Activated CD4-positive, alpha-beta T cell treated with anti-CD3 and anti-CD28 coated beads, Interleukin-2, Interleukin-4, amounts not matched to agents 100 ng/mL and 50 ng/mL, durations not matched to agents 16 hours and 8 hours (primary cell): ENCODE data around the gene KCNIP1.

ENCODE experiments used
- DNase-seq: peaks from one replicate; pipeline ENCODE4 v3.0.0-alpha.2; 2020; ENCODE audit warnings: low spot score

Gene KCNIP1

DNA sequence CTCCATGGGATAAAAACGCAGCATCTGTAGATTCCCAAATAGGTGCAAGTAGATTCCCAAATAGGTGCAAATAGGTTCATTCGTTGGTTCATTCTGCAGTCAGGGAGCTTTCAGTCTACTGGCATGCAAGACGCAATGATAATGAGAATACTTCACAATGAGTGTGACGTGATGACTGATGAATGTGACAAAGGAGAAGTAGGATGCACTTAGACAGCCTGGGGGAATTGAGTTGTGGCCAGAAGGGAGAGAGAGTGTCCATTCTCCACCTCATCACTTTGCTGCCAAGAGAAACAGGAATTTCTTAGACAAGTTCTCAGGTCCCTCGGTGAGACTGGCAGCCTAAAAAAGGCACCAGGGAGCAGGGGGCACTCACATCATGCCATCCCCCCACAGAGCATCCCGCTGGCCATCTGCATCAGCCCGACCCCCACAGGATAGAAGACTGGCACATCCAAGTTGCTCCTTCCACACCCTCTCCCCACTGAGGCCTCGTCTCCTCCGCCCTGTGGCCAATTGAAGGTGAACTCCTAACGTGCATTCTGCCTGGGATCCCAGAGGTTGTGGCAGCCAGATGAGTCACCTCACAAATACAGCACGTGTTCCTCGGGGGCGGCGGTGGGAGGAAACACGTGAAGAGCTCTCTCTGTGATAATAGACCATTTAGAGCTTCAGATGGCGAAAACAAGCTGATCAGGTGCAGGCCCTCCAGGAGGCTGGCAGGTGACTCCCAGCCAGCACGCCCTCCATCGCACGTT, 19.9 kb upstream of the KCNIP1 start:
- DNase-seq, result no peak

DNA sequence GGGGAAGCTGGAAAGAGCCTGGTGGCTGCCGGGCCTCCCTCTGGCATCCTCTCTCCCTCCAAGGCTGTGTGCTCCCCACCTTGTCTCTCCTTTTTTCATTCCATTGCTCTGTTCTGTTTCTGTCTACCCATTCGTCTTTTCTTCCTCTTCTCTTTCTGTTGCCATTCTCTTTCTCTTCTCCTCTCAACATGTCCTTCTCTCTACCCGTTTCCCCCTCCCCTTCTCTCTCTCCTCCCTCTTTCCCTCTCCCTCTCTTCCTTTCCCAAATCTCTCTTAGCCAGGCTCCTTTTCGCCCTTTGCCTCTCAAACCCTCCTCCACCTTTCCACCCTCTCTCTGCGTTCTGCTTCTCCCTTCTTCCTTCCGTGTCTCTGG, 19.4 kb upstream of the KCNIP1 start:
- no peak for DNase-seq

DNA sequence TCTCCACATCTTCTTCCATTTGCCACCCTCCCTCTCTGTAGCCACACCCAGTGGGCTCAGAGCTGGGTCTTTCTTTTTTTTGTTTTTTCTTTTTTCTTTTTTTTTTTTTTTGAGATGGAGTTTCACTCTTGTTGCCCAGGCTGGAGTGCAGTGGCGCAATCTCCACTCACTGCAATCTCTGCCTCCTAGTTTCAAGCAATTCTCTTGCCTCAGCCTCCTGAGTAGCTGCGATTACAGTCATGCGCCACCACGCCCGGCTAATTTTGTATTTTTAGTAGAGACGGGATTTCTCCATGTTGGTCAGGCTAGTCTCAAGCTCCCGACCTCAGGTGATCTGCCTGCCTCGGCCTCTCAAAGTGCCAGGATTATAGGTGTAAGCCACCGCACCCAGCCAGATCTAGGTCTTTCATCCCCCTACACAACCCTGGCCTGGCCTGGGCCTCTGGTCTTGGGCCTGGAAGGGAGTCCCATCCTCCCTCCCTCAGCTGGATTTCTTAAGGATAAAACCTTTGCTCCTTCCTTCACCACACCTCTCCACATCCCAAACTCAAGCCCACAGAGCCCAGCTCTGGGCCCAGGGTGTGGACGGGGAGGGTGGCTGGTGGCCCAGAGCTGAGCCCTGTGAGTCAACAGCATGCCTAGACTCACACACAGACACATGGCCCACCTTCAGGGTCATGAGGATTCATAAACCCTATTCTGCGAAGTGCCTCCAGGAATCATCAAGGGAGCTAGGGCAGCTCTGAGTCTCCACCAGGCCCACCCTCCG, 18.8 kb upstream of the KCNIP1 start:
- no peak for DNase-seq

DNA sequence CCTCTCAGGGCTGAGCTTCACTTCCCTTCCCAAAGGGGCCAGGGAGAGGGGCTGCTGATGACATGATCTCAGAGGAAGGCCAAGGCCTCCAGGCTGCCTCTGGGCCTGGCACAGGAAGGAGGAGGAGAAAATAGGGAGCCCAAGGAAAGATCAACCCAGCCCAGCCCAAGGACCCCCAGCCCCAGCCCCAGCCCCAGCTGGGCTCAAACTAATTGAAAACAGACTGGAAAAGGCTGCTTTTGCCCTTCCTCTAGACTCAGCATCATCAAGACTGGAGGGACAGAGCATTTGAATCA, 18.3 kb upstream of the KCNIP1 start:
- no peak for DNase-seq

DNA sequence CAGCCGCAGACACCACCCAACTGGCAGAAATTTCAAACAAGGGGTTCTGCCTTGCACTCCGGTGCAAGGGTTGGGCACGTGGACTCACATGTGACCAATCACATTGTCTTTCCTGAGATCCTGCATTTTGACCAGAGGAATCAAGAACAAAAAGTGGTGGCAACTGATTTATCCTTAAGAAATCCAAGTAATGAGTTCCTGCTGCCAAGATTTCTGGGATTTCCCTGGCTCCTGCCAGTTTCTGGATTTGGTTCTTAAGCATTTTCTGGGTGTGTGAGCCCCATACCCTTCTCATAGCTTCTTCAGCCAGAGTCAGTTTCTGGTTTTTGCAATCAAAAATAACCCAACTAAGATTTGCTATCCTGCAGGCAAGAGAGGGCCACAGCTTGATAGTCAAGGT, 17.4 kb upstream of the KCNIP1 start:
- no peak for DNase-seq

DNA sequence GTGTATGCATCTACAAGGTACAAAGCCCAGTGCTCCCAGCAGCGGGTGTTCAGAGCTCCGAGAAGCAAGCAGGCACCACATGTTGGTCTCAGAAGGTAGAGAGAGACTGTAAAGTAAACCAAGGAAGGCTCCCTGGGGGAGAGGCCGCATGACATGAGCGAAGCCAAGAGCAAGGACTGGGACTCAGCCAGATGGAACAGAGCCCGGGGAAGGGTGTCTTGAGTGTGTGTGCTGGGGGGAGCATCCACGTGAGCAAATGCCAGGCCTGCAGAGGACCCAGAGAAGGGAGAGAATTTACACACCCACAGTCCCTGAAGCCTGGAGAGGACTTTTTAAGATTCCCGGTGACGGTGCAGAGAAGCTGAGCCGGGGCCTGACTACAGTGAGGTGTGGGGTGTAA, 15.2 kb upstream of the KCNIP1 start:
- DNase-seq, result no peak

DNA sequence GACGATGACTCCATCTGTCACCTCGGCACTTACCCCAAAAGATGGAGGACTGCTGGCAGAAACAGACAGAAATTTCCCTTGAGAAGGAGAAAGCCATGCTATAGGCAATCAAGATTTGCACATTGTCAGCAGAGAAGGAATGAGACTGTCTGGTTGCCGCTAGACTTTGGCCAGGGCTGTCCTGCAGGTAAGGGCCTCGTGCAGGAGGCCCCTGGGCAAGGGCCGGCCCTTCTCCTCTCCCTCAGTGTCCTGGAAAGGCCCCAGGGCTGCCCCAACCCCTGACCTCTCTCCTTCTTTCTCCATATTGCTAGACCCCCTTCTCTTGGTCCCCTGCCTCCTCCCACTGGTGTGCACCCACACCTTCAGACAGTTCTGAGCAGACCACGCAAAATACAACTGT, 14.6 kb upstream of the KCNIP1 start:
- DNase-seq, result no peak

DNA sequence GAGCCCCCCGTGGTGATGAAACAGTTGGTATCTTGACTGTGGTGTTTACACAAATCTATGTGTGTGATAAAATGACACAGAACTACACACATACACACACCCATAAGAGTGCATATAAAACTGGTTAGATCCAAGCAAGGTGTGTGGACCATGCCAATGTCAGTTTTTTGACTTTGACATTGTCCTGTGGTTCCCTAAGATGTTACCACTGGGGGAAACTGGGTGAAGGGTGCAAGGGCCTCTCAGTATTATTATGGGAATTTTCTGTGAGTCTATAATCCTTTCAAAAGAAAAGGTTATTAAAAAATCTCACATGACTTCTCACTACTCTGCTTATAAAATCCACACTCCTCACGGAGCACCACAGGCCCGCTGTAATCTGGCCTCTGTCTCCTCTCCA, 13.4 kb upstream of the KCNIP1 start:
- DNase-seq, result no peak

DNA sequence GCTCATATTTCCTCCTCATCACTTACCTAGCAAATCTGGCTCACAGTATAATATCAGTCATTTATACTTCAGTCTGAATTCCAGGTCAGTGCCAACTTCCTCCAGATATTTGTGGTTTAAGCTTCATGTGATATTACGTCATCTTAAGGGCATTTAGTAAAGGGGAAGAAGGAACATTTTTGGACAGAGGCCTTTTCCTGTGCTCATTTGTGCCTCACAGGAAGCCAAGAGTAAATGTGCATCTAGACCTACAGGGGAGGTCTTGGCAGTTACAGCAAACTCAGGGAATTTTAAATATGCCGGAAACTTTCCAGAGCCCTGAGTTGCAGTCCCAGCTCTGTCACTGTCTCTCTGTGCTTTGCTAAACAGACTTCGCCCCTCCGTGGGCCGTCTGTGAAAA, 12.3 kb upstream of the KCNIP1 start:
- DNase-seq, result no peak

DNA sequence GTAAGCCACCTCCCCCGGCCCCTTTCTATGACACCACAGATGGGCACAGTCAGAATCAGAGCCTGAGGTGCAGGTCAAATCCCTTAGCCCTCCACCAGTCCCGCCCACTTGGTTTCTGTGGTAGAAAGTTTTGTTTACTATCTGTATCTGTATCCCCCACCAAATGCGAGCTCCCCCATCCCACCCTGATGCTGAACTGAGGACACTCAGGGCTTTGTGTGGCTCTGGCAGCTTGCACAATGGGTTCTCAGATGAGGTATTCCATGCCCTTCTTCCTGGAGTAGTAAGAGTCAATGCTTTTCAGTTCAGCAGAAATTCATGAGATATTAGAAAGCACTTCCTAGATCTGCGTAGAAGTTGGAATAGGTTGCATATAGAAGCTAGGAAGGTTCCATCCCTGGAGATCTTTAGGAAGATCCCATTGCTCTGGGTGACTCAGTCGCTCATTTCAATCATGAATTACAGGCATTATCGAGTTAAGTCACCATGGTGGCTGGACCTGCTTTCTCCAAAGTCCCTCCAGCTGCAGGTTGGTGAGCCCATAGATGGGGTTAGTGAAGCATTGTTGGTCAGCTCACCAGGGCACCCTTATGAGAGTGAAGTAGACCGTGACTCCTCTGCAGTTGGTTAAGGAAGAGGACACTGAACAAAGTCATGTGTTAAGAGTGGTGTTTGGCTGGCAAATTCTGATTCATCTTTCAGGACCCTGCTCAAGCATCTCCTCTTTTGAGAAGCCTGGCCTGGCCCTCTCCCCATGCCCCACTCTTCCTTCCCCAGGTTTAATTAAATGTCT, 10.6 kb upstream of the KCNIP1 start:
- no peak for DNase-seq

DNA sequence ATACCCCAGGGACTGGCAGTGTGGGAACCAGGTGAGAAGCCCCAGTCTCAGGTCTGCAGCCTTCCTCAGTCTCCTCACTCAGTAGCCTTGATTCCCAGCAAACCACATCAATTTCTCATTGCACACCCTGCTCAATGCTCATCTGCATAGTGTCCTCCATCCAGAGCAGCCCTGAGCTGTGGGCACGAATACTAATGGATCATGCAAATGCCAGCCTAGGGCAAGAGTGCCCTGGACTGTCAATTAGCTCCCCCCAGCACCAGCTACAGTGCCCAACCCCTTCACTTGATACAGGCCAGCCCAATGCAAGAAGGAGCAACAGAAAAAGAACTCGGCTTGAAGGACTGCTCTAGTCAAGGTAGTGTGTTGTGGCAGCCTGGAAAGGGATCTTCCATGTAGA, 9.8 kb upstream of the KCNIP1 start:
- DNase-seq, result no peak

DNA sequence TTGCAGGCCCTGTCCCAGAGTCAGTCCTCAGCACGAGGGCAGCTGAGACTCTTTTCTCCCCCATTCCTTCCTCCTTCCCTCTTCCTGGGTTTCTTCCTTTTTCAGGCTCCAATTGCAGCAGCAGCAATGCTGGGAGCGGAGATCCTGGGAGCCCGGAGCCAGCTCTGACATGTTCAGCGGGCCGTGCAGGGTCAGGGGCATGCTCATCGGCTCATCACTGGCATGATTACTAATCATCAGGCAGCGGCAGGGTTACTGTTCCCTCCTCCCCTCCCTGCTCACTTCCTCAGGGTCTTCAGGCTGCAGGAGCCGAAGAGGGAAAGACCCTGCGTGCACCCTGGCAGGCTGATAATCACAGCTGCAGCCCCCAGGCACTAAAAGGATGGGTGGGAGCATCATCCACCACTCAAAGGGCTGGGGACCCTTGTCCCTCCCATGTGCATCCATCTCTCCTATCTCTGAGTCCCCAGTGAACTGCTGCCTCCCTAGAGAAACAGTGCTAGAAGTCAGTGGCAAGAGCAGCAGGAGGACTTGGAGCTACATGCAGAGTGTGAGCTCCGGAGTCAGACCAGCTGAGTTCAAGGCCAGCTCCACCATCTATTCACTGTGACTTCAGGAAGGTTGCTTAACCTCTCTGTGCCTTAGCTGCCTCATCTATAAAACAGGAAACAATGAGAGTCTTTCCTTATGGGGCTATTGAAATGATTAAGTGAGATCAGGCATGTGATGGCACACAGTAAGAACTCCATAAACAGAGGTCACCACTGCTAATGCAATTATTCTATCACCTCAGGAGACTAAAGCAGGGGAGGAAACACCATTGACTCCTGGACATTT, 7.8 kb upstream of the KCNIP1 start:
- no peak for DNase-seq

DNA sequence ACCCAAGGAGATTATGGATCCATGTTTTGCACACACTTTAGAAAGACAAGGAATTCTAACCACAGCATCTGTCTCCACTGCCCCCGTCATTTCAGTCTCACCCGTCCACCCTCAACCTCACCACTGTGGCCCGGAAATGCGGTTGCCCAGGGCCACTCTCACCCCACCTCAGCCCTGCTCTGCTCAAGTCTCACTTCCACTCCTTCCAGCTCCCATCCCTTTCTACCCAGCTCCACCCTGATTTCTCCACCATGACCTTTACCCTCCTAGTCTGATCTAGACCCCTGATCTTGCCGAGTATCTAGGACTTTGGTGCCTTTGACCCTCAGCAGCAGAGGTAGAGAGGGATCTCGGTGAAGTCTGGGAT, 7.2 kb upstream of the KCNIP1 start:
- no peak for DNase-seq

DNA sequence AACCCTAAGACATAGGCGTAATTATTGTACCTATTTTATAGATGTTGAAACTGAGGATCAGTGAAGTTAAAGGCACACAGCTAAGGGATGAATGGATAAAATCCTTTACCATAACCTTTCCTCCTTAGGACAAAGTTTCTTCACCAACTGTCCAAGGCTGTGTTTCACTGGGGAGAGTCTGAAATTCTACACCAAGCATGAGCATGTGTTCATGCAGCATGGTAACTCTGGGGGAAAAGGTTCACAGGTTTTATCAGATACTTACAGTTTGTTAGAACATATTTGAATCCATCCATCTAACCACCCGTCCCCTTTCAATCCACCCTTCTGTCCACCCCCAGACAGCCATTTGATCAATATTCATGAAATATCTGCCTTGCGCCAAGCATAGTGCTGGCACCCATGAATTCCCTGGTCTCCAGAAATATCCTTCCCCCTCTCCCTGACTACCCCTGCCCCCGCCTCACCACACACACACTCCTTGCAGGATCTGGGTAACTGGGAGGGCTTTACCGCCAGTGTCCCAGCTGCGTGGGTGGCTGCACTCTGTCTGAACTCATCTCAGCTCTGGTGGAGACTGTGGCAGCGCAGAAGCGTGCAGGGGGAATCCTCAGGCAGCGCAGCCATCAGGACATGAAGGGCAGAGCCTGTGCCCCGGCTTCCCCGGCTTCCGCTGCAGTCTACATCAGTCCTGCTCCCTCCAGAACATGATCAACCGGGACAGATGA, 6.3 kb upstream of the KCNIP1 start:
- no peak for DNase-seq

DNA sequence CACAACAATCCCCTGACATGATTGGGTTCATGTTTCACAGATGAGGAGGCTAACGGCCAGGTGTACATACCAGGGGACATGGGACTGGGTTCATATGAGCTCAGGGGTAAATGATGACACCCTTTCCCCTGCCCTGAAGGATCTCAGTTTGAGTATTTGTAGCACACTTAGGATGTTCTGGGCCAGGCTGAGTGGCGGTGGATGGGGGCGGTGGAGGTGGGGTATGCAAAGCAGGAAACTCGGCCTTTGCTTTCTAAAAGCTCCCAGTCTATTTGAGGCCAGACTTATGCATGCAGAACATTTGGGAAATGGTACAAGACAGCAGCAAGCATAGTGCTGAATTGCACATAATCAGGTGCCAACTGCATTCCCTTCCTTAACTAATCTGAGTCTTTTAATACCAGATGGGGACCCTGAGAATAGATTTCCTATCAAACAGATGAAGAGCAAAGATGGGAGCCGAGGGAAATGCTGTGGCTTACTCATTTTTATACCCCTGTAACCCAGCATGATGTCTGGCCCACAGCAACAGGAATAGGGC, 4.9 kb upstream of the KCNIP1 start:
- DNase-seq, result no peak

DNA sequence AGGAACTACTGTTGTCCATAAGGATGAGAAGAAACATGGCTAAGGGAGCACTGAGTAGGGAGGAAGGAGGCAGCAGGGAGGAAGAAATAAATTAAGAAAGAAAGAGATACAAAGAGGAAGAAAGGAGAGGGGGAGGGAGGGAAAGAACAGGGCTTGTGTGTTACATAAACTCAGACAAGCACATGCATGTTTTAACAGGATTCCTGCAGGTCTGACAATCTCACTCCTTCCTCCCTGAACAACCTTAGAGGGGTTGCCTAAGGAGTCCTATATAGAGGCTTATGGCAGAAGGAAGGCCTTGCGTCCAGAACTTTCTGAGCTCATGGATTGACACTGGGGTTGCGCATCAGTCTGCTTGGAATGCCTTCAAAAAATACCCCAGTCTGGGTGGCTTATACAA, 4.2 kb upstream of the KCNIP1 start:
- no peak for DNase-seq

DNA sequence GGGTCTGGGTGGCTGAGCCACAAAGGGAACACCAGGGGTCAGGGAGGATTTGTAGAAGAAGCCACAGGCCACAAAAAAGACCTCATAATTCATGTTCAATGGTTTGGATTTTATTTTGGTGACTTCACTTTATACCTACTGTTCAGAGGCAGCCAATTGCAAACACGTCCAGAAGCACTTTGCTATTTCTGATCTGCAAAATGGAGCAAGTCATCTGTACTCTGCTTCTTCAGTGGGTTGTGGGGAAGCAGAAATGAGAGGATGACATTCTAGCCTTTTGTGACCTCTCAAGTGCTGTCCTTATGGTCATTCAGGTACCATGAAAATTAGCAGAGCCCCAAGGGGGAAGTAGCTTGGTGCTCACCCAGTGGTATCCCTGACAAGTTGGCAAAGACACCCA, 2.5 kb upstream of the KCNIP1 start:
- DNase-seq, result no peak

DNA sequence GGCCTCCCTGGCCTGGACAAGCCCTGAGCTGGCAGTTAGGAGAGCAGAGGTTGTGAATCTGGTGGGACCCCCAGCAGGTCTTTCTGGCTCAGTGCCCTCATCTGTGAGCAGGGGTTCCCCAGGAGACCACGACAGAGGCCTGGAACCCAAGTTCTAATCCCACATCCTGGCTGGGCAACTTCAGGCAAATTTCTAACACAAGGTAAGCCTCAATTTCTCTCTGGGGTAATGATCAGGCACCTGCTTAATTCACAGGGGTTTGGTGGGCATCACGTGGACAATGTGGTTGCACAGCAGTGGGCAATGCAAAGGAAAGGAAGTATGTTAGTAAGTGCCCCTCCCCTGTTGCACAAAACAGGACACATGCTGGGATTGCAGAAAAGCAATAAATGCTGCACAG, 1.9 kb upstream of the KCNIP1 start:
- no peak for DNase-seq

DNA sequence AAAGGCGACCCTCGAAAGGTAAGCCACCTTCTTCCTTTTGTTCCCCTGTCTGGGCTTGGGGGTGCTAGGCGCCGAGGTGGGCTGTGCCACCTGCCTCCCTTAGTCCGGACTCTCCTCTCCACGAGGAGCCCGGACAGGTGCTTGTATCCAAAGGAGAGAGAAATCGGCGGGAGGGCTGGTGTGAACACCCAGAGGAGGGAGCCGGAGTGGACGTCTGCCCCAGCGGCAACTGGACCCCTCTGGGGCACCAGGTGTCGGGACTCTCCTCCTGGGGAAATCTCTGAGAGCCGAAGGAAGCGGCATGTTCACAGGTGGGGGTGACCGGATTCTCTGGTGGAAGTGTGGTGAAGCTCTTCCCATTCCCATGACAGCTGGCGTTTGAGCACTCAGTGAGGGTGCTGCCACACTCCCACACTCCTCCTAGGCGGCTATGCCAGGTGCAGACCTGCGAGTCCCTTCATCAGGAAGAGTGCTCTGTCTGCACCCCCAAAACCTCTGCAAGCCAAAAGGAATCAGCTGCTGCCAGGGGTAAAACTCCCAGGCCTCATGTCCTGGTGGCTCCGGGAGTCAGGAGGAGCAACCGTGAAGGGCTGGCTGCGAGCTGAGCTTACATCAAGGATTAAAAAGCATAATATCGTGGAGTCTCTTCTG, 921 bp downstream of the KCNIP1 start:
- no peak for DNase-seq

DNA sequence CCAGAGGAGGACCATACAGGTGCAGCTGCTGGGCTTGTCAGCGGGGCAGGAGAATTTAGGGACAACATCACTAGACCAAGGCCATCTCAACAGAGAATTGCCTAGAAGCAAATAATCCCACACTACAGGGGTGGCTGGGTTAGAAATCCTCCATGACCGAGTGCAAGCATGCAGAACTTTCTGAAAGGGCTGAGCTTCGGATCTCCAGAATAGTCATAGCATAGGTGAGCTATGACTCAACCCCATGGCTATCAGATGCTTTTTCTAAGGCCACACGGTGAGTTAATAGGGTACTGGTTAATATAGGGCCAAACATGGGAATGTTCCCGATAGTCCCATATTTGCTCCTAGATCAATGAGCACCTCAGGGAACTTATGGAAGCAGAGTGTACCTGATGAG, 4.2 kb downstream of the KCNIP1 start:
- no peak for DNase-seq
